GM18907 (cell line): ENCODE data around the gene MSL3B.

Experiments used
- ATAC-seq: cut with Tn5 transposase; IDR thresholded peaks from one replicate; pipeline ENCODE4 v1.9.1; 2021; ENCODE audit warnings: mild to moderate bottlenecking, moderate library complexity; ENCODE audit not compliant: unreplicated experiment

MSL3B gene

GRCh38 chr2:233818639-233819621, 49.3 kb downstream of the MSL3B start:
- ATAC-seq = no peak

- ATAC-seq = no peak
These were observed 50.1 kb downstream of the MSL3B start for GRCh38 chr2:233817995-233818638.

- ATAC-seq = no peak
These were observed 50.8 kb downstream of the MSL3B start for GRCh38 chr2:233817361-233817911.

GRCh38 chr2:233816771-233817170, 51.4 kb downstream of the MSL3B start:
- ATAC-seq = no peak

DNA sequence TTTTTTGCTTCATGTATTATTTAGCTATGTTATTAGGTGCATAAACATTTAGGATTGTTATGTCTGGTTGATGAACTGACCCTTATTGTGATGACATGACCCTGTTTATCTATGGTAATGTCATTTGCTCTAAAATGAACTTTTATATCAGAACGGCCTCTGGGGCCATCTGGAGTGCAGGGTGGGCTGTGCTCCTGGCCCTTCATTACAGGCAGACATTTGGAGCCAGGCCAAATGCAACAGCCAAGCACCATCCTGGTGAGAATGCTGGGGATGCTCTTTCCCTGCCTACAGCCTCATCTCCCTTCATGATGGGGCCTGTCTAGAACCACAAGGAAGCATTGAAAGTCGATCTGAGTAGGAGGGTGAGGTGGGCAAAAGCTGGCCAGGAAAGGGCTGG, 51.9 kb downstream of the MSL3B start:
- no peak for ATAC-seq

GRCh38 chr2:233815861-233816260, 52.3 kb downstream of the MSL3B start:
- ATAC-seq = no peak
